Mesodermal cell (in vitro differentiated cells): ENCODE measurements around the gene ADAM22.

ENCODE experiments used
- H3K27ac ChIP-seq: 2 replicates; pipeline ENCODE4 v1.7.0; 2013; ENCODE audit warnings: mild to moderate bottlenecking, low read depth, low read length, moderate library complexity; ENCODE audit not compliant: severe bottlenecking
- H3K36me3 ChIP-seq: 2 replicates; pipeline ENCODE4 v1.7.1; 2013; ENCODE audit warnings: mild to moderate bottlenecking, low read length, moderate library complexity; ENCODE audit not compliant: control insufficient read depth, insufficient read depth
- H3K4me1 ChIP-seq: one replicate; pipeline ENCODE4 v1.7.1; 2013; ENCODE audit warnings: mild to moderate bottlenecking, low read length; ENCODE audit not compliant: insufficient read depth, control insufficient read depth, poor library complexity, severe bottlenecking
- H3K4me3 ChIP-seq: 2 replicates; pipeline ENCODE4 v1.7.0; 2013; ENCODE audit warnings: low read length, control low read depth, mild to moderate bottlenecking; ENCODE audit not compliant: insufficient read depth, poor library complexity, severe bottlenecking; ENCODE audit errors: extremely low read depth
- H3K9me3 ChIP-seq: 2 replicates; pipeline ENCODE4 v1.7.1; 2013; ENCODE audit warnings: mild to moderate bottlenecking, low read length, moderate library complexity; ENCODE audit not compliant: control insufficient read depth
- WGBS, 2 experiments: methylation state at CpG; one replicate each; pipeline ENCODE4 v1.1.5; 2013; ENCODE audit warnings: missing lambda C conversion rate in 2 of 2; ENCODE audit not compliant: insufficient coverage in 2 of 2; 5-methylcytosine and 5-hydroxymethylcytosine counted together

ADAM22 gene

DNA sequence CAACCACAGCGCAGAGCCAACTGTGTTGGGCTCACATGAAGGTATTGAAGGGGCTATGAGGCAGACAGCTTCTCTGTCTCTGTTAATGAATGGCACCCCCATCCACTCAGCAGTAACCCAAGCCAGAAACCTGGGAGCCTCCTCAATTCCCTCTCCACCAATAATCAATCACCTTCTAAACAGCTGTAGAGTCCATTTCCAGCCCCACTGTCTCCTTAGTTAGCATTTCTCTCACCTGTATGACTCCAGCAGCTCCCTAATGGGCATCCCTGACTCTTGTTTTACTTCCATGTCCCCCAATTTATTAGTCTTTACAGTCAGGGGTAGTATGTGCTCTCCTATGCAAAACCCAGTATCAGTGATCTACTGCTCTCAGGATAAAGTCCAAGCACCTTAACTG, 278.9 kb downstream of the ADAM22 start:
- whole genome bisulfite sequencing, 2 experiments: 75 to 100% methylated on average over 1 of the region's 1 CpG
- H3K27ac ChIP-seq: no peak overlapping the region
- H3K36me3 ChIP-seq: peaks cover 85% of the 10 kb centered on the region
- H3K4me1 ChIP-seq: no peaks in the 10 kb centered on the region
- no peak overlapping the region for H3K4me3 ChIP-seq
- H3K9me3 ChIP-seq: no peaks in the 10 kb centered on the region

DNA sequence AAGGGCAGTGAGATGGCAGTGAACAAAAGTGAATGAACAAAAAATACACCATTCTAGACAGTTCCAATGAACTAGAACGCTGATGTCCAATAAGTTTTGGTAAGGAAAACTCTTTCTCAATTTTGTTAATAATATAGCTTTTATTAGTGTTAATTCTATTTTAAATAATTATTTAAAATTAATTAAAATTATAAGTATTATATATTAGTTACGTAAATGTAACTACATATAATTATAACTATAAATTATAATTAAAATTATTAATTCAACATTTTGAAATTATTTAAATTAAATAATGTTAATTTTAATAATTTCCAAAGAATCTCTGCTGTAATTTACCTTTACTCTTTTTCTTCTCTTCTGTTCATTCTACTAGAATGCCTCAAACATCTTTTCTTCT, 280.4 kb downstream of the ADAM22 start:
- H3K4me3 ChIP-seq: no peak overlapping the region
- H3K9me3 ChIP-seq: no peaks in the 10 kb centered on the region
- H3K27ac ChIP-seq: no peak overlapping the region
- WGBS, 2 experiments: no CpG with 5 or more reads among the region's 2 CpGs
- H3K4me1 ChIP-seq: no peaks in the 10 kb centered on the region
- peaks cover 70% of the 10 kb centered on the region for H3K36me3 ChIP-seq

DNA sequence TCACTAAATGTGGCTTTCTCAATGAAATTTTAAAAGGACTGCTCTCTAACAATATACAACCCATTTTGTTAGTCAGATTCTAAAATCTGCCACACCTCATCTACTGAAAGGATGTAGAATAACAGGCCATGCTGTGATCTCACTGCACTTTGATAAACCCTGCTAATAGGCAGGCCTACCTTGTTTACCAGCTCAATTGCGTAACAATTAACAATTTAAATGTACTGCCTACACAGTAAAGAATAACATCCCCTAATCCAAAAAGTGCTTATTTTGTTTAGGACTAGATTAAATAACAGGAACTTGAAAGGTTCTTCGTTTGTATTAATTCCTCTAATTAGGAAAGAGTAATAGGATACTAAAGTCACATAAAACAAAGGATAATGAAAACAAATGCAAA, 281.2 kb downstream of the ADAM22 start:
- WGBS, 2 experiments: no CpG with 5 or more reads among the region's 2 CpGs
- Histone ChIP-seq H3K27ac (no peak overlapping the region), H3K4me1 (no peaks in the 10 kb centered on the region), H3K36me3 (peaks cover 62% of the 10 kb centered on the region), H3K4me3 (no peak overlapping the region), H3K9me3 (no peaks in the 10 kb centered on the region)

DNA sequence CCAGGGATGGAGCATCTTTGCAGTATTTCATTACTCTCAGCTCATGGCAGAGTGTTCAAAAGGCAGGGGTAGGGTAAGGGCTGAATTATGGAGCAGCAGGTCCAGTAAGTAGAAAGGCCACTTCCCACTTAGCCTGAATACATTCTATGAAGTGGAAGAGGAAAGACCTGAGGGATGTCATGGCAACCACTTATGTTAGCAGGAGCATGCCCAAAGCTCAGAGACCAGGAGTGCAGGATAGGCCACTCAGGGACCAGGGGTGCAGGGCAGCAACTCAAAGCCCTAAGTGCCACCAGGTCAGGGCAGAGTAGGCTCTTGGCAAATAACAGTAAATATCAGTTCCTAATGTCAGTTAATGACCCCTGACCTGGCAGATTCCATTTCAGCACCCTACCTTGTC, 282.2 kb downstream of the ADAM22 start:
- H3K27ac ChIP-seq: no peak overlapping the region
- no peaks in the 10 kb centered on the region for H3K9me3 ChIP-seq
- H3K4me1 ChIP-seq: no peaks in the 10 kb centered on the region
- peaks cover 56% of the 10 kb centered on the region for H3K36me3 ChIP-seq
- H3K4me3 ChIP-seq: no peak overlapping the region

DNA sequence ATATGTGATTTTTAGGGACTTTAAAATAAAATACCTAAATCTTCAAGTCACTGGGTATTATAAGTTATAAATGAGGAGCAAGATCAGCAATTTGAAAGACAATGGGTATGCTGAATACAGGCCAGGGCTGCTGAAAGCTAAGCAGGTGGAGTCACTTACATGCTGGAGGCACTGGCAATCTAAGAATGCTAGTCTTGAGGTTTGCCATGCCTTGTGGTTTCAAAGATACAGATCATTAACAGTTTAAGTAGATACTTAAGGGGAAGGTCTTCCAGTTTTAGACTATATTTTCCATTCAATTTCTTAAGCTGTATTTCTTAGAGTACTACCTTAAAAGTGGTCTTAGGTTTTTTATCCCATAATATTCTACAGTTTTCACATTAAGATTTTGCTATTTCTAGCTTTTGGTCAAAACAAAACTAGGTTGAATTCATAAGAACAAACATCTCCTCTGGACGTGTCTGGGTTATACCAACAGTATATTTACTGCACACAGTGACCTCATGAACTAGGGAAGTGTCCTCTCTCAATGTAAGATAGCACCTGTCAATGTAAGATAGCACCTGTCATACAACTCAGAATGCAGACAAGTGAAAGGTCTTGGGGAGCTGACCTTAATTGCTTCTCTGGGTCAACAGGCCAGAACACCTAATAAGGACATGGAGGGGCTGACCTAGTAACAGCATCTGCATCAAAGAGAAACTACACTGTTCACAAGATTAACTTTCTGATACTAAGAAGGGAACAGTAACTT, 283.8 kb downstream of the ADAM22 start:
- Histone ChIP-seq H3K27ac (no peak overlapping the region), H3K4me3 (peak overlapping the region; percentile 85), H3K9me3 (no peaks in the 10 kb centered on the region), H3K4me1 (no peaks in the 10 kb centered on the region), H3K36me3 (peaks cover 41% of the 10 kb centered on the region)
- WGBS, 2 experiments: 40% methylated on average over 1 of the region's 1 CpG; no CpG with 5 or more reads in 1 of the 2 experiments

DNA sequence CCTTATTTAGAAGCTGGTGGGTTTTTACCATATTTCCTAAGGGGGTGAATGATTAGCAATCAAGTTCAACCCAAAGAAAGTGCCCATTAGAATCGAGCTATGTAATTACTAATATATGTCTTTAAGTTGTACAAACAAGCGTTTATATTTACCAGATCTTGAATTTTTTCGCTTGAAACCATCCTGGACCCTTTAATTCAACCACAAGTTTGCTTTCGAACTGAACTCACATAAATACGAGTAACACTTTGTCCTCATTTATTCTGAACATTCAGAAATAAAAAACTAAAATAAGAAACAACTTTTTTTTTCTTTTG, 284.3 kb downstream of the ADAM22 start:
- no peak overlapping the region for H3K27ac ChIP-seq
- H3K4me1 ChIP-seq: no peaks in the 10 kb centered on the region
- no peaks in the 10 kb centered on the region for H3K9me3 ChIP-seq
- H3K36me3 ChIP-seq: peaks cover 35% of the 10 kb centered on the region
- H3K4me3 ChIP-seq: peak overlapping the region; percentile 85
- 72 to 86% methylated on average over 3 to 4 of the region's 5 CpGs for WGBS, 2 experiments

DNA sequence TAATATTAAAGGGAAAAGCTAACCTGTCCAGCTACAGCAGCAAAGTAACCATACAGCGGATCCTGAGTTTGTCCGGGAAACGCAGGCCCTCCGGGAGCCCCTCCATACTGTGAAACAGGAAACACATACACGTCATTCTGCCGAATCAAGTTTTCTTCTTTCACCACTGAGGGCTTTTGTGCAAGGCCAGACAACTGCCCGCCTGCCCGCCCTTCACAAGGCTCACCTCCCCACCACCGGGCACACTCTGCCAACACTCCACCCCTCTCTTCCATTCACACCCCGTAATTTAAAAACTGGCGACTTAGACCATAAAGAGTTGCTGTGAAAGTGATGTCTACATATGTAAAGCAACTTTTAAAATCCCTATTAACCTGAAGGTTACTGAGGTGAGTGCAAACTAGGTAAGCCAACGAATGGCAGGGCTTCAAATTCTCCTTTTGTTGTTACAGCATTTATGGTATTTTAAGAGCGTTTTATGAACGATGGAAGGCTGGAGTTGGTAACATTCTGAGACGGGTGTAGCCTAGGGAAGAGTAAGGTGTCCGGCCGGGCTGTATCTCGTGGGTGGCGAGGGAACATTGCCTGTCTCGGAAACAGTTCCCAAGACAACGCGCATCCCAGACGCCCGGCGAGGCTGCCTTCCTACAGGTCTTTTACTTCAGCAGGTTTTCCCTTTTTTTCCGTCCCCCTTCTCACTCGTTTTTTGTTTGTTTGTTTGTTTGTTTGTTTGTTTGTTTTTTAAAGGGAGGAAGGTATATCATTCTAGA, 285.0 kb downstream of the ADAM22 start:
- WGBS, 2 experiments: 1 to 8% methylated on average over 18 to 19 of the region's 27 CpGs
- Histone ChIP-seq H3K36me3 (peaks cover 29% of the 10 kb centered on the region), H3K4me1 (no peaks in the 10 kb centered on the region), H3K27ac (peak overlapping the region; percentile 52), H3K9me3 (no peaks in the 10 kb centered on the region), H3K4me3 (peak overlapping the region; percentile 85)

DNA sequence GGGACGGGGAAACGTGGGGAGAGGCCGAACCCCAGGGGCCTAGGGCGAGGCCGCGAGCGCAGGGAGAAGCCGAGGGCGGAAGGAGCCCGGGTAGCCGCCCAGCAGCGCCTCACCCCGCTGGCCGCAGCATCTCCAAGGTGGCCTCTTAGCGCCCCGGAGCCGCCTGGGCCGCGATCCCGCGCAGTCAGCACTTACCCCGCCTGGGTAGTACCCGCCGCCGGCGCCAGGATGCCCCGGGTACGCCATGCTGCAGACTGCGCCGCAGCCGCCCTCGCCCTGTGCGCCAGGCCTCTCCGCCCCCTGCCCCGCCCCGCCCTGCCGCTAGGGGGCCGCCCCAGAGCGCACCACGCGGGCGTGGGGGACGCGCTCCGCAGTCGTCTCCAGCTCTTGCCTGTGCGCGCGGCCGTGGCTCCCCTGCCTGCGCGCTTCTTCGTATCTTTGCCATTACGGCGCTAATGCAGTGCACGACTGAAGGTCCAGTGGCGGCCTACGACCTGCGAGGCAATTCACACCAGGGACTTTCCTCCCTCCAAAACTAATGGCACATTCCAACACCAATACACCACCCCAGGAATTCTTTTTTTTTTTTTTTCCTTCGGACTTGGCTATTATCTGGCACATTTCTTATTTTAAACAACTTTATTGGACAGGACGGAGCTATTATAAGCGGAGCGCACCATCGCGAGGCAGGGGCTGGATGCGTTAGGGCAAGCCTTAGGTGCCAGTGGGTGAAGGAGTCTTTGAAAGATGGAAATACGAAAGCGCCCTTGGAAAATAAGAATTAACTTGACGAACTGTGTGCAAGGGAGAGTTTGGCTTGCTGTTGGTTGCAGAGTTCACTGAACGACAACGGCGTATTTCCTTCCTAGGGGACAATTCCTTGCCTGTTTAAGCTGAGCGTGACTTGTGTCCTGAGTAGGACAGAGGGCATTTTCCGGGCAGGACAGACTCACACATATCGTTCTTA, 286.0 kb downstream of the ADAM22 start, which contains the start of gene SRI:
Gene SRI, minus strand, starts transcription at position 258 of the 967 bp plus-strand sequence. Its CDS starts 12 bp downstream, at position 246.
- Histone ChIP-seq H3K27ac (peak within 1 kb of the TSS; percentile 98), H3K4me3 (peak within 1 kb of the TSS; percentile 85), H3K36me3 (peaks cover 21% of the 10 kb centered on the region), H3K4me1 (no peaks in the 10 kb centered on the region), H3K9me3 (no peaks in the 10 kb centered on the region)
- WGBS, 2 experiments: 1% methylated on average over 46 to 57 of the region's 75 CpGs

DNA sequence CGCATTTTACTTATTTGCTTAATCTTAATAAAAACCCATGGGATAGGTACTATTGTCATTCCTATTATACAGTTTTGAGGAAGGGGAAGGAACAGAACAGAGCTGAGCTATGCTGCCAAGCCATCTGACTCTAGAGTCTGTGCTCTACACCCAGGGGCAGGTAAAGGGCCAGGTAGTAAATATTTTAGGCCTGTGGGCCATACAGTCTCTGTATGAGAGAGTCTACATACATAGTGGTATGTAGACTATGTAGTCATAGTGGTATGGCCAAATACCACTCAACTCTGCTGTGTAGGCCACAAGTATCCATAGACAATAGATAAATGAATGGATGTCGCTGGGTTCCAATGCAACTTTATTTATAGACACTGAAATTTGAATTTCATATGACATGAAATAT, 289.2 kb downstream of the ADAM22 start:
- Histone ChIP-seq H3K9me3 (no peaks in the 10 kb centered on the region), H3K36me3 (no peaks in the 10 kb centered on the region), H3K4me3 (no peak overlapping the region), H3K4me1 (no peaks in the 10 kb centered on the region), H3K27ac (no peak overlapping the region)
- 100% methylated on average over 1 of the region's 2 CpGs; no CpG with 5 or more reads in 1 of the 2 experiments for WGBS, 2 experiments

DNA sequence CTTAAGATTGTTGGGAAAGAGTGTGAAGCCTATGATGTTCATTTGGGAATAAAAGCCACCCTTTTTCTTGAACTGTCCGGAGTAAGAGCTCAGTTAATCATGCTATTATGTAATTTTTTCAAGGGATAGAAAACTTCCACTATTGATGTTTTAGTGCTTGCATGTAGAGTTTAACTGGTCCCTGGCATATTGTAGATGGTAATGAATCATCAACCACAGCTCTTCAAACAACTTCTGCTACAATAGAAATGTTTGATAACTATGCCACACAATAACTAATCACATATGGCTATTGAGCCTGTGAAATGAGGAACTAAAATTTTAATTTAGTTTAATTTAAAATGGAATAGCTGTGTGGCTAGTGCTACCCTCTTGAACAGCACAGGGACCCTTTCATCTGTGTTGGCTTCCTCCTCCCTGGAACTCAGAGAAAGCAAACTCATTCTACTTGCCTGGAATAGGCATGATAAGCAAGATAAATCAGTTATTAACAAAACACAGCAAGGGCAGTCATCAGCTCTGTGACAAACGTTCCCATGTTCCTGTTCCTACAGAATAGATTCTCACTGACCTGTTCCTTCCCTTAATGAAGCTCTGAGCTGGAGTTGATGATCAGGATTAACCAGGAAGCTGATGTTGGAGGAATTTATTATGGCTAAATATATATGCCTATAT, 290.7 kb downstream of the ADAM22 start:
- no peak overlapping the region for H3K4me3 ChIP-seq
- 89% methylated on average over 1 of the region's 2 CpGs; no CpG with 5 or more reads in 1 of the 2 experiments for WGBS, 2 experiments
- H3K36me3 ChIP-seq: no peaks in the 10 kb centered on the region
- no peaks in the 10 kb centered on the region for H3K4me1 ChIP-seq
- H3K27ac ChIP-seq: no peak overlapping the region
- H3K9me3 ChIP-seq: peaks cover 4% of the 10 kb centered on the region
